HepG2 (cell line): ENCODE results near the gene EMC9. TPM values are rescaled to one million over a fixed set of nuclear protein-coding genes. Genes with fewer than 3 reads are reported as not detected.
A peak's percentile ranks its signal among the peaks of the same experiment; 100 is the strongest.

Source experiments
- ARNTL ChIP-seq: sonication (generic); formaldehyde crosslinking; IDR thresholded peaks from 2 replicates; pipeline ENCODE4 v1.4.0; 2020; ENCODE audit warnings: mild to moderate bottlenecking, missing genetic modification reagents
- CCDC6 ChIP-seq: sonication (generic); formaldehyde crosslinking; IDR thresholded peaks from 2 replicates; pipeline ENCODE4 v1.8.1; 2022; ENCODE audit warnings: mild to moderate bottlenecking, missing genetic modification reagents, moderate library complexity
- REPIN1 ChIP-seq: sonication (generic); formaldehyde crosslinking; IDR thresholded peaks from 2 replicates; pipeline ENCODE4 v1.8.0; 2022; ENCODE audit warnings: missing genetic modification reagents, low read depth, mild to moderate bottlenecking, borderline replicate concordance
- RFXANK ChIP-seq: IDR thresholded peaks from 2 replicates; pipeline ENCODE4 v1.6.1; 2016
- SNAPC4 ChIP-seq: sonication (generic); formaldehyde crosslinking; IDR thresholded peaks from 2 replicates; pipeline ENCODE4 v1.4.0; 2020; ENCODE audit warnings: mild to moderate bottlenecking, missing genetic modification reagents
- TEAD2 ChIP-seq: sonication (generic); formaldehyde crosslinking; IDR thresholded peaks from 2 replicates; pipeline ENCODE4 v1.9.0; 2021; ENCODE audit warnings: missing genetic modification reagents
- ZNF256 ChIP-seq: sonication (generic); formaldehyde crosslinking; conservative IDR thresholded peaks from 2 replicates; pipeline ENCODE4 v1.4.0; 2020; ENCODE audit warnings: missing genetic modification reagents
- ZNF556 ChIP-seq: sonication (generic); formaldehyde crosslinking; IDR thresholded peaks from 2 replicates; pipeline ENCODE4 v1.4.0; 2020; ENCODE audit warnings: mild to moderate bottlenecking, missing genetic modification reagents, borderline replicate concordance
- polyA plus RNA-seq, 8 experiments: library from polyadenylated mRNA; depleted of rRNA in 3 of 8; stranded (reverse) in 7 of 8; unstranded in 1 of 8; fragments of >200 nt; fragmentation: Illumina TruSeq in 4 of 8; extraction: Trizol in 4 of 8; gene quantifications; 2 replicates each; pipeline versions ENCODE4 v1.2.1 to v1.2.3, GENCODE V29; 2011 to 2016; ENCODE audit warnings: low read depth in 4 of 8, missing spikeins in 1 of 8, mixed read lengths in 1 of 8; ENCODE audit not compliant: insufficient read depth in 1 of 8
- total RNA-seq, 5 experiments: library from RNA; depleted of rRNA; stranded (reverse); fragments of >200 nt; fragmentation: Illumina TruSeq; extraction: Trizol; gene quantifications; 2 replicates each; pipeline ENCODE4 v1.2.3, GENCODE V29; 2016; ENCODE audit warnings: low read depth in 1 of 5
- TF ChIP-seq, protein P1 (sequence below): IDR thresholded peaks from 2 replicates; pipeline ENCODE4 v1.6.1; 2016; ENCODE audit warnings: low read depth, missing genetic modification reagents, missing compliant biosample characterization
- TF ChIP-seq, protein P2 (sequence below): sonication (generic); formaldehyde crosslinking; IDR thresholded peaks from 2 replicates; pipeline ENCODE4 v1.4.0; 2020; ENCODE audit warnings: missing genetic modification reagents
- TF ChIP-seq, protein P3 (sequence below): sonication (generic); formaldehyde crosslinking; IDR thresholded peaks from 2 replicates; pipeline ENCODE4 v1.4.0; 2020; ENCODE audit warnings: low read depth, mild to moderate bottlenecking, missing genetic modification reagents
- TF ChIP-seq, protein P4 (sequence below): sonication (generic); formaldehyde crosslinking; IDR thresholded peaks from 2 replicates; pipeline ENCODE4 v1.8.0; 2022; ENCODE audit warnings: missing genetic modification reagents, mild to moderate bottlenecking, moderate library complexity, borderline replicate concordance

Gene EMC9
- total and polyA plus RNA-seq, 2 of the 13 experiments (the other 11 are each of a cell fraction or from before 2014, with no cell fraction given) = 60.5 to 78.7 TPM

- TF ChIP-seq, protein P1, sequence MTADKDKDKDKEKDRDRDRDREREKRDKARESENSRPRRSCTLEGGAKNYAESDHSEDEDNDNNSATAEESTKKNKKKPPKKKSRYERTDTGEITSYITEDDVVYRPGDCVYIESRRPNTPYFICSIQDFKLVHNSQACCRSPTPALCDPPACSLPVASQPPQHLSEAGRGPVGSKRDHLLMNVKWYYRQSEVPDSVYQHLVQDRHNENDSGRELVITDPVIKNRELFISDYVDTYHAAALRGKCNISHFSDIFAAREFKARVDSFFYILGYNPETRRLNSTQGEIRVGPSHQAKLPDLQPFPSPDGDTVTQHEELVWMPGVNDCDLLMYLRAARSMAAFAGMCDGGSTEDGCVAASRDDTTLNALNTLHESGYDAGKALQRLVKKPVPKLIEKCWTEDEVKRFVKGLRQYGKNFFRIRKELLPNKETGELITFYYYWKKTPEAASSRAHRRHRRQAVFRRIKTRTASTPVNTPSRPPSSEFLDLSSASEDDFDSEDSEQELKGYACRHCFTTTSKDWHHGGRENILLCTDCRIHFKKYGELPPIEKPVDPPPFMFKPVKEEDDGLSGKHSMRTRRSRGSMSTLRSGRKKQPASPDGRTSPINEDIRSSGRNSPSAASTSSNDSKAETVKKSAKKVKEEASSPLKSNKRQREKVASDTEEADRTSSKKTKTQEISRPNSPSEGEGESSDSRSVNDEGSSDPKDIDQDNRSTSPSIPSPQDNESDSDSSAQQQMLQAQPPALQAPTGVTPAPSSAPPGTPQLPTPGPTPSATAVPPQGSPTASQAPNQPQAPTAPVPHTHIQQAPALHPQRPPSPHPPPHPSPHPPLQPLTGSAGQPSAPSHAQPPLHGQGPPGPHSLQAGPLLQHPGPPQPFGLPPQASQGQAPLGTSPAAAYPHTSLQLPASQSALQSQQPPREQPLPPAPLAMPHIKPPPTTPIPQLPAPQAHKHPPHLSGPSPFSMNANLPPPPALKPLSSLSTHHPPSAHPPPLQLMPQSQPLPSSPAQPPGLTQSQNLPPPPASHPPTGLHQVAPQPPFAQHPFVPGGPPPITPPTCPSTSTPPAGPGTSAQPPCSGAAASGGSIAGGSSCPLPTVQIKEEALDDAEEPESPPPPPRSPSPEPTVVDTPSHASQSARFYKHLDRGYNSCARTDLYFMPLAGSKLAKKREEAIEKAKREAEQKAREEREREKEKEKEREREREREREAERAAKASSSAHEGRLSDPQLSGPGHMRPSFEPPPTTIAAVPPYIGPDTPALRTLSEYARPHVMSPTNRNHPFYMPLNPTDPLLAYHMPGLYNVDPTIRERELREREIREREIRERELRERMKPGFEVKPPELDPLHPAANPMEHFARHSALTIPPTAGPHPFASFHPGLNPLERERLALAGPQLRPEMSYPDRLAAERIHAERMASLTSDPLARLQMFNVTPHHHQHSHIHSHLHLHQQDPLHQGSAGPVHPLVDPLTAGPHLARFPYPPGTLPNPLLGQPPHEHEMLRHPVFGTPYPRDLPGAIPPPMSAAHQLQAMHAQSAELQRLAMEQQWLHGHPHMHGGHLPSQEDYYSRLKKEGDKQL (CRISPR knock-in tag) = no peak
- TF ChIP-seq, protein P2, sequence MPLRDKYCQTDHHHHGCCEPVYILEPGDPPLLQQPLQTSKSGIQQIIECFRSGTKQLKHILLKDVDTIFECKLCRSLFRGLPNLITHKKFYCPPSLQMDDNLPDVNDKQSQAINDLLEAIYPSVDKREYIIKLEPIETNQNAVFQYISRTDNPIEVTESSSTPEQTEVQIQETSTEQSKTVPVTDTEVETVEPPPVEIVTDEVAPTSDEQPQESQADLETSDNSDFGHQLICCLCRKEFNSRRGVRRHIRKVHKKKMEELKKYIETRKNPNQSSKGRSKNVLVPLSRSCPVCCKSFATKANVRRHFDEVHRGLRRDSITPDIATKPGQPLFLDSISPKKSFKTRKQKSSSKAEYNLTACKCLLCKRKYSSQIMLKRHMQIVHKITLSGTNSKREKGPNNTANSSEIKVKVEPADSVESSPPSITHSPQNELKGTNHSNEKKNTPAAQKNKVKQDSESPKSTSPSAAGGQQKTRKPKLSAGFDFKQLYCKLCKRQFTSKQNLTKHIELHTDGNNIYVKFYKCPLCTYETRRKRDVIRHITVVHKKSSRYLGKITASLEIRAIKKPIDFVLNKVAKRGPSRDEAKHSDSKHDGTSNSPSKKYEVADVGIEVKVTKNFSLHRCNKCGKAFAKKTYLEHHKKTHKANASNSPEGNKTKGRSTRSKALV (CRISPR knock-in tag) = no peak
- peak; percentile 1; the same call in 1 of the 2 replicates for TF ChIP-seq REPIN1 (CRISPR knock-in tag)
- TF ChIP-seq, protein P3, sequence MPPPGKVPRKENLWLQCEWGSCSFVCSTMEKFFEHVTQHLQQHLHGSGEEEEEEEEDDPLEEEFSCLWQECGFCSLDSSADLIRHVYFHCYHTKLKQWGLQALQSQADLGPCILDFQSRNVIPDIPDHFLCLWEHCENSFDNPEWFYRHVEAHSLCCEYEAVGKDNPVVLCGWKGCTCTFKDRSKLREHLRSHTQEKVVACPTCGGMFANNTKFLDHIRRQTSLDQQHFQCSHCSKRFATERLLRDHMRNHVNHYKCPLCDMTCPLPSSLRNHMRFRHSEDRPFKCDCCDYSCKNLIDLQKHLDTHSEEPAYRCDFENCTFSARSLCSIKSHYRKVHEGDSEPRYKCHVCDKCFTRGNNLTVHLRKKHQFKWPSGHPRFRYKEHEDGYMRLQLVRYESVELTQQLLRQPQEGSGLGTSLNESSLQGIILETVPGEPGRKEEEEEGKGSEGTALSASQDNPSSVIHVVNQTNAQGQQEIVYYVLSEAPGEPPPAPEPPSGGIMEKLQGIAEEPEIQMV (CRISPR knock-in tag) = no peak; the same call in 1 of the 2 replicates
- TF ChIP-seq, protein P4, sequence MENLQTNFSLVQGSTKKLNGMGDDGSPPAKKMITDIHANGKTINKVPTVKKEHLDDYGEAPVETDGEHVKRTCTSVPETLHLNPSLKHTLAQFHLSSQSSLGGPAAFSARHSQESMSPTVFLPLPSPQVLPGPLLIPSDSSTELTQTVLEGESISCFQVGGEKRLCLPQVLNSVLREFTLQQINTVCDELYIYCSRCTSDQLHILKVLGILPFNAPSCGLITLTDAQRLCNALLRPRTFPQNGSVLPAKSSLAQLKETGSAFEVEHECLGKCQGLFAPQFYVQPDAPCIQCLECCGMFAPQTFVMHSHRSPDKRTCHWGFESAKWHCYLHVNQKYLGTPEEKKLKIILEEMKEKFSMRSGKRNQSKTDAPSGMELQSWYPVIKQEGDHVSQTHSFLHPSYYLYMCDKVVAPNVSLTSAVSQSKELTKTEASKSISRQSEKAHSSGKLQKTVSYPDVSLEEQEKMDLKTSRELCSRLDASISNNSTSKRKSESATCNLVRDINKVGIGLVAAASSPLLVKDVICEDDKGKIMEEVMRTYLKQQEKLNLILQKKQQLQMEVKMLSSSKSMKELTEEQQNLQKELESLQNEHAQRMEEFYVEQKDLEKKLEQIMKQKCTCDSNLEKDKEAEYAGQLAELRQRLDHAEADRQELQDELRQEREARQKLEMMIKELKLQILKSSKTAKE (CRISPR knock-in tag) = no peak
- no peak for TF ChIP-seq CCDC6 (CRISPR knock-in tag)
- peak; percentile 11; the same call in 1 of the 2 replicates for TF ChIP-seq TEAD2 (CRISPR knock-in tag)
- no peak for TF ChIP-seq ZNF256 (CRISPR knock-in tag)
- TF ChIP-seq ARNTL (CRISPR knock-in tag) = no peak
- TF ChIP-seq SNAPC4 = no peak
- no peak for TF ChIP-seq RFXANK (CRISPR knock-in tag)
- TF ChIP-seq ZNF556 (CRISPR knock-in tag) = no peak
Observed at GRCh38 chr14:24102357-24103048, 38.9 kb downstream of the EMC9 start (continued).
